Heart left ventricle (tissue), 13 donors: ENCODE results near the gene TOX2.

Source experiments
- POLR2A ChIP-seq, 2 donors: fragments of 450-650 bp; IDR thresholded peaks; one replicate each; pipeline ENCODE4 v1.6.1; 2017; ENCODE audit warnings: antibody characterized with exemption in 2 of 2, mild to moderate bottlenecking in 2 of 2, moderate library complexity in 2 of 2
- TF ChIP-seq, protein P1 (sequence below), 12 donors: fragments of 200-600 bp; sonication (generic) in 4 of 12; IDR thresholded peaks; one replicate each; pipeline versions ENCODE4 v1.5.0 to v1.8.0; 2018 to 2022; ENCODE audit warnings: antibody characterized with exemption in 12 of 12, mild to moderate bottlenecking in 5 of 12
- donor health status: ischemic (EF 13 %, LVEDD 7.1; RV severe dilation, severe dysfunction).
- donor health status: DM: no; HTN: yes; CAD: no.
- donor health status: DM: no; HTN: no; CAD: no.
- donor health status: ischemic (EF 25% LVEDD 6.9; RV normal size, moderate dysfunction).
- donor health status: ischemic (EF 25% LVEDD 5.7; RV mildly dilated, moderate dysfunction).
- donor health status: ischemic (EF 35%, LVEDD 5.7; RV mildly dilated, moderate dysfunction).
- donor health status: nonischemic (EF 11% LVEDD 7.7; RV severe dilation, severe dysfunction).
- donor health status: DM: yes; HTN: yes; CAD: no.
- donor health status: PGD.
- donor health status: ischemic (EF 29% LVEDD 5.4; RV normal size, mild dysfunction).
- donor health status: nonischemic (EF 23%, LVEDD 6.1; RV moderate dilation, normal function).

- TF ChIP-seq, protein P1, sequence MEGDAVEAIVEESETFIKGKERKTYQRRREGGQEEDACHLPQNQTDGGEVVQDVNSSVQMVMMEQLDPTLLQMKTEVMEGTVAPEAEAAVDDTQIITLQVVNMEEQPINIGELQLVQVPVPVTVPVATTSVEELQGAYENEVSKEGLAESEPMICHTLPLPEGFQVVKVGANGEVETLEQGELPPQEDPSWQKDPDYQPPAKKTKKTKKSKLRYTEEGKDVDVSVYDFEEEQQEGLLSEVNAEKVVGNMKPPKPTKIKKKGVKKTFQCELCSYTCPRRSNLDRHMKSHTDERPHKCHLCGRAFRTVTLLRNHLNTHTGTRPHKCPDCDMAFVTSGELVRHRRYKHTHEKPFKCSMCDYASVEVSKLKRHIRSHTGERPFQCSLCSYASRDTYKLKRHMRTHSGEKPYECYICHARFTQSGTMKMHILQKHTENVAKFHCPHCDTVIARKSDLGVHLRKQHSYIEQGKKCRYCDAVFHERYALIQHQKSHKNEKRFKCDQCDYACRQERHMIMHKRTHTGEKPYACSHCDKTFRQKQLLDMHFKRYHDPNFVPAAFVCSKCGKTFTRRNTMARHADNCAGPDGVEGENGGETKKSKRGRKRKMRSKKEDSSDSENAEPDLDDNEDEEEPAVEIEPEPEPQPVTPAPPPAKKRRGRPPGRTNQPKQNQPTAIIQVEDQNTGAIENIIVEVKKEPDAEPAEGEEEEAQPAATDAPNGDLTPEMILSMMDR (IDR thresholded peaks at IDR 0.05), result no peak
- TF ChIP-seq POLR2A (IDR thresholded peaks at IDR 0.05), result no peak
Observed at GRCh38 chr20:44022464-44022863, 107.8 kb downstream of the TOX2 start.
